Esophagus muscularis mucosa (tissue), 4 donors: Measurements from ENCODE around the gene PYGL. TPM values are rescaled to one million over a fixed set of nuclear protein-coding genes. Genes with fewer than 3 reads are reported as not detected.
A peak's percentile ranks its signal among the peaks of the same experiment; 100 is the strongest.

Experiments used
- DNase-seq: peaks from one replicate; pipeline ENCODE4 v3.0.0-alpha.2; 2017; ENCODE audit errors: extremely low spot score
- H3K27ac ChIP-seq, 4 donors: fragments of 200-600 bp; sonication (generic); replicated peaks in 1 of 4; 1 replicate in 3 of 4; 2 replicates in 1 of 4; pipeline ENCODE4 v1.5.1; 2016 to 2019; ENCODE audit warnings: mild to moderate bottlenecking in 1 of 4
- H3K27me3 ChIP-seq, 4 donors: fragments of 200-600 bp; sonication (generic); one replicate each; pipeline versions ENCODE4 v1.5.1 to v1.6.0; 2016 to 2019
- H3K36me3 ChIP-seq, 4 donors: fragments of 200-600 bp; sonication (generic); one replicate each; pipeline ENCODE4 v1.5.1; 2016 to 2019
- H3K4me1 ChIP-seq, 4 donors: fragments of 200-600 bp; sonication (generic); one replicate each; pipeline ENCODE4 v1.5.1; 2016 to 2019
- H3K4me3 ChIP-seq, 4 donors: fragments of 200-600 bp; sonication (generic); 1 replicate in 2 of 4; 2 replicates in 2 of 4; pipeline ENCODE4 v1.5.1; 2016 to 2019; ENCODE audit warnings: mild to moderate bottlenecking in 4 of 4, moderate library complexity in 1 of 4
- H3K9me3 ChIP-seq, 4 donors: fragments of 200-600 bp; sonication (generic); 1 replicate in 3 of 4; 2 replicates in 1 of 4; pipeline ENCODE4 v1.5.1; 2016 to 2019
- EP300 ChIP-seq: sonication (generic); formaldehyde crosslinking; IDR thresholded peaks from one replicate; pipeline ENCODE4 v1.6.1; 2017; ENCODE audit warnings: antibody characterized with exemption
- POLR2A ChIP-seq: fragments of 450-650 bp; IDR thresholded peaks from one replicate; pipeline ENCODE4 v1.6.1; 2017; ENCODE audit warnings: antibody characterized with exemption, moderate library complexity, mild to moderate bottlenecking, low read depth
- POLR2AphosphoS5 ChIP-seq, 2 donors: sonication (generic); formaldehyde crosslinking; IDR thresholded peaks; one replicate each; pipeline ENCODE4 v1.6.1; 2017; ENCODE audit warnings: antibody characterized with exemption in 2 of 2
- WGBS: methylation state at CpG from one replicate; pipeline ENCODE4 v1.1.5; 2018; 5-methylcytosine and 5-hydroxymethylcytosine counted together
- intact Hi-C: fragments of 100-400 bp; cut with DNase I; formaldehyde crosslinking; loops from one replicate; pipeline ENCODE4 v1.15.1; 2023
- total RNA-seq, 4 donors: library from RNA; depleted of rRNA; stranded (reverse); fragments of >200 nt; gene quantifications; one replicate each; pipeline versions ENCODE4 v1.1.0 to v1.2.1, GENCODE V29; 2016
- TF ChIP-seq, protein P1 (sequence below), 3 experiments: fragments of 200-600 bp in 2 of 3; fragments of 450-650 bp in 1 of 3; sonication (generic) in 2 of 3; IDR thresholded peaks; one replicate each; pipeline ENCODE4 v1.5.1; 2017 to 2019; ENCODE audit warnings: antibody characterized with exemption in 3 of 3, mild to moderate bottlenecking in 2 of 3, moderate library complexity in 1 of 3

The PYGL gene
- total RNA-seq, 4 donors from 2014 or later: 15.0 to 28.5 (median 20.6) TPM

DNA sequence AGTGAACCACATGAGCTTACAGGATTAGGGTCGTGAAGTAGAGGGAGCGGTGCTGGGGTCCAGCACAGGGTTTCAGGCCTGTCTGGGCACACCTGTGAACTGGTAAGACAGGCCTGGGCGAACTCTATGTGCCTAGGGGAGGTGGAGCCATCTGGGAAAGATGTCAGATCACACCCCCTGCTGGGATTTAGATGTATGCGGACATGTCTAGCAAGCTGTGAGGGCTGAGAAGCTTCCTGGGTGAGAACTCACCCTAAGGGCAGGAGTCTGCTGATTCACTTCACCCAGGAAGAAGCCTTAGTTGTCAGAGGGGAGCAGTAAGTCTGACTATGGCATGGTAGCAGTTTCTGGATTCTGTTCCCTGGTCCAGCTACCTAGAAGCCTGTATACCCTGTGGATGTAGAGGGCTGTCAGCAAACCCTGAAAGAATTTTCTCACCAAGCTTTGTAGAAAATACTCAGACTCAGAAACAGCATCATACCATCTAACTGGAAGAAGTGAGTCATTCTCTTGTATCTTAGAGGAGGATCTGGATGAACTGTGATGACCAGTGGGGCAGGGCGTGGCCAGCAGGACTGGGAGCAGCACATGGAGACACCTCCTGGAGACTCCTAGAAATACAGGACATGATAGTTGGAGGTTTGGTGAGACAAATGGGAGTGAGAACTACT, 11.2 kb upstream of the PYGL start:
- no peaks in the 10 kb centered on the region for H3K36me3 ChIP-seq
- DNase-seq: no peak

DNA sequence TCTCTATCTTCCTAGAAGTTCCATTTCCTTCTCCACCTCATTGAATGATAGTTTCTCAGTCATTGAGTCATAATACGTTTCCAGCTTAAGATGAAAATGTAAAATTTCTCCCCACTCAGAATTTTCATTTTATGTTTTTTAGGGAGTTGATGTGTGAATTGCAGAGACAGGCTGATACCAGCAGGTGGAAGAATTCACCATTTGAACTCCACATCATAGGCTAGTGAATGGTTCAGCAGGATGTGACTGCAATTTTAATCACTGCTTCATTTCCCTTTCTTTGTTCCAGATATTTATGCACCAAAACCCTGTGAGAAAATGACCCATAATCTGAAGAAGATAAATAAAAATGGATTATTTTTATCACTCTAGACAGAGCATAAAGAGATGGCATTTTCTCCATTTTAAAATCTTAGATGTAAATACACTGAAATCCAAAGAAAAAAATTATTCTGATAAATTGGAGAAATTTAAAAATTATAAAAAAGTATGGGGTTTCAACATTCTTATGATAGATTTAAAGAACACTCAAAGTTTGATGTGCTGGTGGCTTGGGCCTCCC, 10.6 kb upstream of the PYGL start:
- Histone ChIP-seq H3K36me3 (no peaks in the 10 kb centered on the region), H3K27ac (peak overlapping the region in 1 of 4 donors; percentile 69), H3K4me3 (no peak overlapping the region), H3K9me3 (no peaks in the 10 kb centered on the region), H3K27me3 (no peaks in the 10 kb centered on the region), H3K4me1 (peaks cover 0 to 13% (median 9%) of the 10 kb centered on the region in 4 donors)
- WGBS: 12% methylated on average over 1 of the region's 1 CpG
- intact Hi-C loops: loop anchor here (2.0 to 10.0 kb wide), 2 partner anchors 140 to 266 kb away; partner anchors contain the start of gene TRIM9
- TF ChIP-seq, protein P1, sequence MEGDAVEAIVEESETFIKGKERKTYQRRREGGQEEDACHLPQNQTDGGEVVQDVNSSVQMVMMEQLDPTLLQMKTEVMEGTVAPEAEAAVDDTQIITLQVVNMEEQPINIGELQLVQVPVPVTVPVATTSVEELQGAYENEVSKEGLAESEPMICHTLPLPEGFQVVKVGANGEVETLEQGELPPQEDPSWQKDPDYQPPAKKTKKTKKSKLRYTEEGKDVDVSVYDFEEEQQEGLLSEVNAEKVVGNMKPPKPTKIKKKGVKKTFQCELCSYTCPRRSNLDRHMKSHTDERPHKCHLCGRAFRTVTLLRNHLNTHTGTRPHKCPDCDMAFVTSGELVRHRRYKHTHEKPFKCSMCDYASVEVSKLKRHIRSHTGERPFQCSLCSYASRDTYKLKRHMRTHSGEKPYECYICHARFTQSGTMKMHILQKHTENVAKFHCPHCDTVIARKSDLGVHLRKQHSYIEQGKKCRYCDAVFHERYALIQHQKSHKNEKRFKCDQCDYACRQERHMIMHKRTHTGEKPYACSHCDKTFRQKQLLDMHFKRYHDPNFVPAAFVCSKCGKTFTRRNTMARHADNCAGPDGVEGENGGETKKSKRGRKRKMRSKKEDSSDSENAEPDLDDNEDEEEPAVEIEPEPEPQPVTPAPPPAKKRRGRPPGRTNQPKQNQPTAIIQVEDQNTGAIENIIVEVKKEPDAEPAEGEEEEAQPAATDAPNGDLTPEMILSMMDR (IDR thresholded peaks at IDR 0.05): peak; percentile 64 to 72 (median 71)
- TF ChIP-seq POLR2A (no peak), POLR2AphosphoS5 (IDR thresholded peaks at IDR 0.05) (no peak), EP300 (no peak)
- no peak for DNase-seq

More for the DNA sequence above, 11.2 kb upstream of the PYGL start:
- 78% methylated on average over 5 of the region's 5 CpGs for WGBS
- no peaks in the 10 kb centered on the region for H3K9me3 ChIP-seq
- peaks cover 0 to 13% (median 10%) of the 10 kb centered on the region in 4 donors for H3K4me1 ChIP-seq
- H3K27ac ChIP-seq: peak overlapping the region in 1 of 4 donors; percentile 69
- H3K4me3 ChIP-seq: no peak overlapping the region
- H3K27me3 ChIP-seq: no peaks in the 10 kb centered on the region
- no peak for TF ChIP-seq POLR2A
- TF ChIP-seq, protein P1 (IDR thresholded peaks at IDR 0.05): peak in 1 of 3 experiments; percentile 34
- intact Hi-C loops: loop anchor here (2.0 to 10.0 kb wide), 2 partner anchors 139 to 265 kb away; partner anchors contain the start of gene TRIM9

DNA sequence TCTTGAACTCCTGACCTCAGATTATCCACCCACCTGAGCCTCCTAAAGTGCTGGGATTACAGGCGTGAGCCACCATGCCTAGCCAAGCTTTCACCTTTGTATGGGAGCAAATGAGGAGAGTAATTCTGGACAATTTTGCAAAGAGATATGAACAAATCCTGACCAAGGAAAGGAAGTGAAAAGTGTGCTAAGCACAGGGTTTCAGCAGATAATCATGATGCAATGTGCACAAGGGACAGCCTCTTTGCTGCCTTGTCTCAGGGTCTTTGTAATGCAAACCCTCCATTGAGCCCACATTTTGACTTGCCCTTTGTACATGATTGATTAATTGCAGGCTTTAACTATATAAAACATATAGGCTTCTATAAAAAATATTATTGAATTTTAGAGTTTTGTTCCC, 9.2 kb upstream of the PYGL start:
- H3K9me3 ChIP-seq: no peaks in the 10 kb centered on the region
- H3K27me3 ChIP-seq: no peaks in the 10 kb centered on the region
- no peak for DNase-seq
- TF ChIP-seq POLR2AphosphoS5 (IDR thresholded peaks at IDR 0.05): no peak
- no peak for TF ChIP-seq EP300
- no peak for TF ChIP-seq POLR2A
- TF ChIP-seq, protein P1 (IDR thresholded peaks at IDR 0.05): no peak
- H3K4me1 ChIP-seq: peaks cover 0 to 13% (median 9%) of the 10 kb centered on the region in 4 donors
- H3K36me3 ChIP-seq: no peaks in the 10 kb centered on the region
- no peak overlapping the region for H3K27ac ChIP-seq
- intact Hi-C loops: loop anchor here (10.0 kb wide), 1 partner anchor 141 kb away; the partner anchor contains the start of gene TRIM9
- WGBS: no CpG with 5 or more reads among the region's 1 CpG
- no peak overlapping the region for H3K4me3 ChIP-seq

DNA sequence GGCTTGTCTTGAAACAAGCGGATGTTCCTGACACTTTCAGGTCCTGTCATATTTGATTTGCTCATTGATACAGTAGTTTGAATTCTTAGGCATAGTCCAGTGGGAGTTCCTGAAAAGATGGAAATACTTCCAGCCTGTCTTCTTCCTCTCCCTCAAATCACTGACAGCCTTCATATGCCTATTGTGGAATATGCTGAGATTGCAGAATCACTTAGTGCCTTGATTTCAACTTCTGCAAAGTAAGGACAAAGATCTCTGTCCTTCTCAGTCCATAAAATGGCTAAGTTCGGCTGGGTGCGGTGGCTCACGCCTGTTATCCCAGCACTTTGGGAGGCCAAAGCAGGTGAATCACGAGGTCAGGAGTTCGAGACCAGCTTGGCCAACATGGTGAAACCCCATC, 6.7 kb upstream of the PYGL start:
- H3K4me3 ChIP-seq: no peak overlapping the region
- 98% methylated on average over 6 of the region's 6 CpGs for WGBS

More for the DNA sequence above, 6.7 kb upstream of the PYGL start:
- intact Hi-C loops: loop anchor here (10.0 kb wide), 1 partner anchor 144 kb away; the partner anchor contains the start of gene TRIM9
- Histone ChIP-seq H3K27ac (no peak overlapping the region), H3K36me3 (no peaks in the 10 kb centered on the region), H3K4me1 (peaks cover 0 to 10% (median 9%) of the 10 kb centered on the region in 4 donors), H3K9me3 (no peaks in the 10 kb centered on the region), H3K27me3 (no peaks in the 10 kb centered on the region)
- TF ChIP-seq POLR2A (no peak), EP300 (no peak), POLR2AphosphoS5 (IDR thresholded peaks at IDR 0.05) (no peak)
- TF ChIP-seq, protein P1 (IDR thresholded peaks at IDR 0.05): no peak
- DNase-seq: no peak
